ENCODE results near the gene ASMTL.
A peak's percentile ranks its signal among the peaks of the same experiment; 100 is the strongest.

Gene ASMTL

DNA sequence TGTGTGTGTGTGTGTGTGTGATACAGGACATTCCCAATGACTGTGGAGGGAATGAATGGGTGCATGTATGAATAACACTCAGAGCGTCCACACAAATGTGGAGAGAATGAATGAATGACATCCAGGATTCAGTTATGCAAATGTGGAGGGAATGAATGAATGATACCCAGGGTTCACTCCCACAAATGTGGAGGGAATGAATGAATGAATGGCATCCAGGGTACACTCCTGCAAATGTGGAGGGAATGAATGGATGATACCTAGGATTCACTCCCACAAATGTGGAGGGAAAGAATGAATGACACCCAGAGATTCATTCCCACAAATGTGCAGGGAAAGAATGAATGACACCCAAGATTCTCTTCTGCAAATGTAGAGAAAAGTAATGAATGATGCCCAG, 36.0 kb upstream of the ASMTL start:
- Histone ChIP-seq H3K4me1 (ENCODE audit: control insufficient read depth, low read depth, low read length) (no peaks in the 10 kb centered on the region), H2BK15ac (replicated peaks; ENCODE audit: low read depth) (no peak overlapping the region), H3K36me3 (ENCODE audit: control insufficient read depth, insufficient read depth, low read length) (no peaks in the 10 kb centered on the region), H4K5ac (ENCODE audit: low read length) (no peak overlapping the region), H3K4me3 (ENCODE audit: low read length) (no peak overlapping the region), H2BK5ac (ENCODE audit: low read length) (no peak overlapping the region), H4K8ac (ENCODE audit: low read depth, low read length) (no peak overlapping the region), H2BK120ac (ENCODE audit: low read depth, low read length) (no peak overlapping the region), H3K4me2 (ENCODE audit: low read length) (no peak overlapping the region), H3K56ac (ENCODE audit: low read length) (no peak overlapping the region), H3K79me2 (ENCODE audit: control insufficient read depth, insufficient read depth, low read length) (no peaks in the 10 kb centered on the region), H3K27ac (ENCODE audit: low read depth, low read length) (no peak overlapping the region), H2AK5ac (ENCODE audit: low read length) (no peak overlapping the region), H3K27me3 (ENCODE audit: insufficient read depth, low read length, poor library complexity) (no peaks in the 10 kb centered on the region), H3K79me1 (ENCODE audit: low read length) (no peaks in the 10 kb centered on the region), H3K4ac (ENCODE audit: low read depth, low read length) (no peak overlapping the region), H3K18ac (ENCODE audit: low read length) (no peak overlapping the region), H3K9ac (ENCODE audit: low read length) (no peak overlapping the region), H3K23ac (ENCODE audit: low read length) (no peak overlapping the region)
- DNase-seq, result no peak
- no CpG with 5 or more reads among the region's 1 CpG for WGBS (ENCODE audit: extremely low coverage, insufficient coverage, low lambda C conversion rate)

DNA sequence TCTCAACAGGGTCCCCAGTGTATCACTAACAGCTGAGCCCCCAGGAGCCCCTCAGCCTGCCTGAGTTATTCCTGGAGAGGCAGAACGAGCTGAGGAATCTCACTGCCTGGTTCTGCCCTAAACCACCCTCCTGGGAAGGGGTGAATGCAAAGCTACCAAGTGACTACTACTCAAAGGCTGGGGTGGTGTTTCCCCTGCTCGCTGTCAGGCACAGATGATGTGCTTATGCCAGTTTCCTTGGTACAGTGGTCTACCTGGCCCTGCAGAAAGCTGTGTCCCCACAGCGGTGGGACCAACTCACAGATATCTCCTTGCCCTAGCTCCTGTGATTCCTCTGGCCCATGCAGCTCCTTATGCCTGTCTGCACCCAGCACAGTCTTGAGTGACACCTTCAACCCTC, 35.4 kb upstream of the ASMTL start:
- H2BK120ac ChIP-seq (ENCODE audit: low read depth, low read length), result no peak overlapping the region
- no peak overlapping the region for H4K8ac ChIP-seq (ENCODE audit: low read depth, low read length)
- no peak overlapping the region for H2AK5ac ChIP-seq (ENCODE audit: low read length)
- no peak overlapping the region for H2BK5ac ChIP-seq (ENCODE audit: low read length)
- no peak for DNase-seq
- no peaks in the 10 kb centered on the region for H3K4me1 ChIP-seq (ENCODE audit: control insufficient read depth, low read depth, low read length)
- no peak overlapping the region for H3K18ac ChIP-seq (ENCODE audit: low read length)
- H3K56ac ChIP-seq (ENCODE audit: low read length), result no peak overlapping the region
- H3K36me3 ChIP-seq (ENCODE audit: control insufficient read depth, insufficient read depth, low read length), result no peaks in the 10 kb centered on the region
- no peak overlapping the region for H3K9ac ChIP-seq (ENCODE audit: low read length)
- H3K4me2 ChIP-seq (ENCODE audit: low read length), result no peak overlapping the region
- no peaks in the 10 kb centered on the region for H3K79me2 ChIP-seq (ENCODE audit: control insufficient read depth, insufficient read depth, low read length)
- no peak overlapping the region for H3K4ac ChIP-seq (ENCODE audit: low read depth, low read length)
- H4K5ac ChIP-seq (ENCODE audit: low read length), result no peak overlapping the region
- no peak overlapping the region for H3K4me3 ChIP-seq (ENCODE audit: low read length)
- no peaks in the 10 kb centered on the region for H3K27me3 ChIP-seq (ENCODE audit: insufficient read depth, low read length, poor library complexity)
- H3K23ac ChIP-seq (ENCODE audit: low read length), result no peak overlapping the region
- H3K79me1 ChIP-seq (ENCODE audit: low read length), result no peaks in the 10 kb centered on the region
- H3K27ac ChIP-seq (ENCODE audit: low read depth, low read length), result no peak overlapping the region
- no CpG with 5 or more reads among the region's 3 CpGs for WGBS (ENCODE audit: extremely low coverage, insufficient coverage, low lambda C conversion rate)
- no peak overlapping the region for H2BK15ac ChIP-seq (replicated peaks; ENCODE audit: low read depth)

DNA sequence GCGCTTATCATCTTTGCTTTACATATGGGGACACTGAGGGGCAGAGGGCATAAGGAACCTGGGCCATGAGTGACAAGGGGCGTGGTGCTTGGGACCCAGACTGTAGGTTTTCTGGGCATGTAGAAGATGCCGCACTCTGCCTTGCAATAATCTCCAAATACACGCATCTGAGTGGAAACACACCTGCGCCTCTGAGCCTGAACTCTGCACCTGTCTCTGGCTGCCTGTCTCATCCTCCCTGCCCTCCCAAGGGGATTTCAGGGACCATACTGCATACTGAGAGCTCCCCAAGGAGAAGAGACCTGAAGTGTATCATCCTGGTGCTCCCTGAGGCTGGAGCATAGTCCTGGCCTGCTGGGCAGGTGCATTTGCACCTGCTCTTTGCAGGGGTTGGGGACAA, 34.7 kb upstream of the ASMTL start:
- Histone ChIP-seq H3K79me1 (ENCODE audit: low read length) (no peaks in the 10 kb centered on the region), H3K18ac (ENCODE audit: low read length) (no peak overlapping the region), H3K27me3 (ENCODE audit: insufficient read depth, low read length, poor library complexity) (no peaks in the 10 kb centered on the region), H3K23ac (ENCODE audit: low read length) (no peak overlapping the region), H3K36me3 (ENCODE audit: control insufficient read depth, insufficient read depth, low read length) (no peaks in the 10 kb centered on the region), H3K4me2 (ENCODE audit: low read length) (no peak overlapping the region), H3K4ac (ENCODE audit: low read depth, low read length) (no peak overlapping the region), H3K27ac (ENCODE audit: low read depth, low read length) (no peak overlapping the region), H2AK5ac (ENCODE audit: low read length) (no peak overlapping the region), H2BK120ac (ENCODE audit: low read depth, low read length) (no peak overlapping the region), H2BK15ac (replicated peaks; ENCODE audit: low read depth) (no peak overlapping the region), H4K8ac (ENCODE audit: low read depth, low read length) (no peak overlapping the region), H3K4me3 (ENCODE audit: low read length) (no peak overlapping the region), H4K5ac (ENCODE audit: low read length) (no peak overlapping the region), H3K56ac (ENCODE audit: low read length) (no peak overlapping the region), H3K9ac (ENCODE audit: low read length) (no peak overlapping the region), H3K79me2 (ENCODE audit: control insufficient read depth, insufficient read depth, low read length) (no peaks in the 10 kb centered on the region), H2BK5ac (ENCODE audit: low read length) (no peak overlapping the region), H3K4me1 (ENCODE audit: control insufficient read depth, low read depth, low read length) (no peaks in the 10 kb centered on the region)
- WGBS (ENCODE audit: extremely low coverage, insufficient coverage, low lambda C conversion rate), result no CpG with 5 or more reads among the region's 5 CpGs
- no peak for DNase-seq

DNA sequence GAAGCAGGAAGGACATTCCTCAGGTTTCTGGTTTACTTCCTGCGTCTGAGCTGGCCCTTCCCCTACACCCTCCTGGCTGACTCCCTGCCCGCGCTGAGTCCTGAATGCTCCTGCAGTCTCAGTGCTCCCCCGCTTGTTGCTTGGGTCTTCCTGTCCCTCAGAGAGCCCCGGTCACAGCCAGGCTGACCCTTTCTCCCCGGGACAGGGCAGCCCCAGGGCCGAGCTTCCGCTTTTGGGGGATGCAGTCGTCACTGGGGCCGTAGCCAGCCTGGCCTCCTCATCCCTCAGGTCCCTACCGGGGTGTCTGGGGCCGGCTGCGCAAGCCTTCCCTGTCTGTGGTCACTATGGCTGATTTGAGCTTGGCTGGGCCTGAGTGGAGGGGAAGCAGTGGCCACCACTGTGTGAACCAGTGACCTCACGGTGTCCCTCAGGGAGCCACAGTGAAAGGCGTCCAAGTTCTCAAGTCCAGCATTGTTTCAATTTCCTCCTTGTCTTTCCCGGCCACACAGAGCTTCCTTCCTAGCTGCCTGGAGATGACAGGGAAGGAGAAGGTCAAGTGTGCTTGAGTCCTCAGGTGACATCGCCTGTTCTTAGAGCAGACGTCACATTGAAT, 34.1 kb upstream of the ASMTL start:
- Histone ChIP-seq H3K9ac (ENCODE audit: low read length) (no peak overlapping the region), H3K27ac (ENCODE audit: low read depth, low read length) (no peak overlapping the region), H3K18ac (ENCODE audit: low read length) (no peak overlapping the region), H3K4me3 (ENCODE audit: low read length) (no peak overlapping the region), H3K79me2 (ENCODE audit: control insufficient read depth, insufficient read depth, low read length) (no peaks in the 10 kb centered on the region), H3K27me3 (ENCODE audit: insufficient read depth, low read length, poor library complexity) (no peaks in the 10 kb centered on the region), H3K4me1 (ENCODE audit: control insufficient read depth, low read depth, low read length) (no peaks in the 10 kb centered on the region), H3K23ac (ENCODE audit: low read length) (no peak overlapping the region), H4K5ac (ENCODE audit: low read length) (no peak overlapping the region), H3K56ac (ENCODE audit: low read length) (peak overlapping the region; percentile 10), H3K36me3 (ENCODE audit: control insufficient read depth, insufficient read depth, low read length) (no peaks in the 10 kb centered on the region), H2BK120ac (ENCODE audit: low read depth, low read length) (no peak overlapping the region), H3K4ac (ENCODE audit: low read depth, low read length) (no peak overlapping the region), H2BK15ac (replicated peaks; ENCODE audit: low read depth) (no peak overlapping the region), H2BK5ac (ENCODE audit: low read length) (no peak overlapping the region), H3K4me2 (ENCODE audit: low read length) (no peak overlapping the region), H4K8ac (ENCODE audit: low read depth, low read length) (no peak overlapping the region), H2AK5ac (ENCODE audit: low read length) (no peak overlapping the region), H3K79me1 (ENCODE audit: low read length) (no peaks in the 10 kb centered on the region)
- DNase-seq, result peak; percentile 42
- WGBS (ENCODE audit: extremely low coverage, insufficient coverage, low lambda C conversion rate), result no CpG with 5 or more reads among the region's 18 CpGs

DNA sequence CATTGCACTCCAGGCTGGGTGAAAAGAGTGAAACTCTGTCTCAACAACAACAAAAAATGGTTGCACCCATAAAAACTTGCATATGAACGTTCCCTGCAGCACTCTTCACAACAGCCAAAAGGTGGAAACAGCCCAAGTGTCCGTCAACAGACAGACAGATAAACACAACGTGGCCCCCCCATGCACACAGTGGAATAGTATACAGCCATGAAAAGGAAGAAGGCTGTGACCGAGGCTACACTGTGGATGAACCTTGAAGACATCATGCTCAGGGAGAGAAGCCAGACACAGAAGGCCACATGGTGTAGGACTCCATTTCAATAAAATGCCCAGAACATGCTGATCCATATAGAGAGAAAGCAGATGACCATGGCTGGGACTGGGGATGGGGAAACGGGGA, 33.5 kb upstream of the ASMTL start:
- Histone ChIP-seq H2AK5ac (ENCODE audit: low read length) (no peak overlapping the region), H3K36me3 (ENCODE audit: control insufficient read depth, insufficient read depth, low read length) (no peaks in the 10 kb centered on the region), H3K79me1 (ENCODE audit: low read length) (no peaks in the 10 kb centered on the region), H3K4me3 (ENCODE audit: low read length) (no peak overlapping the region), H3K4ac (ENCODE audit: low read depth, low read length) (no peak overlapping the region), H4K8ac (ENCODE audit: low read depth, low read length) (no peak overlapping the region), H3K27ac (ENCODE audit: low read depth, low read length) (no peak overlapping the region), H3K4me1 (ENCODE audit: control insufficient read depth, low read depth, low read length) (no peaks in the 10 kb centered on the region), H3K4me2 (ENCODE audit: low read length) (no peak overlapping the region), H3K27me3 (ENCODE audit: insufficient read depth, low read length, poor library complexity) (no peaks in the 10 kb centered on the region), H2BK120ac (ENCODE audit: low read depth, low read length) (no peak overlapping the region), H3K79me2 (ENCODE audit: control insufficient read depth, insufficient read depth, low read length) (no peaks in the 10 kb centered on the region), H3K9ac (ENCODE audit: low read length) (no peak overlapping the region), H2BK5ac (ENCODE audit: low read length) (no peak overlapping the region), H3K23ac (ENCODE audit: low read length) (no peak overlapping the region), H4K5ac (ENCODE audit: low read length) (no peak overlapping the region), H3K56ac (ENCODE audit: low read length) (no peak overlapping the region), H3K18ac (ENCODE audit: low read length) (no peak overlapping the region), H2BK15ac (replicated peaks; ENCODE audit: low read depth) (no peak overlapping the region)
- no CpG with 5 or more reads among the region's 5 CpGs for WGBS (ENCODE audit: extremely low coverage, insufficient coverage, low lambda C conversion rate)
- no peak for DNase-seq

GRCh38 chrX:1485033-1485432, 32.3 kb upstream of the ASMTL start:
- H3K27ac ChIP-seq (ENCODE audit: low read depth, low read length), result no peak overlapping the region
- H4K8ac ChIP-seq (ENCODE audit: low read depth, low read length), result no peak overlapping the region
- no peak overlapping the region for H3K18ac ChIP-seq (ENCODE audit: low read length)
- no peak overlapping the region for H2AK5ac ChIP-seq (ENCODE audit: low read length)
- no peaks in the 10 kb centered on the region for H3K79me1 ChIP-seq (ENCODE audit: low read length)
- H3K79me2 ChIP-seq (ENCODE audit: control insufficient read depth, insufficient read depth, low read length), result no peaks in the 10 kb centered on the region
- H4K5ac ChIP-seq (ENCODE audit: low read length), result no peak overlapping the region
- H3K4me1 ChIP-seq (ENCODE audit: control insufficient read depth, low read depth, low read length), result no peaks in the 10 kb centered on the region
- no peaks in the 10 kb centered on the region for H3K27me3 ChIP-seq (ENCODE audit: insufficient read depth, low read length, poor library complexity)
- no peak overlapping the region for H3K9ac ChIP-seq (ENCODE audit: low read length)
- DNase-seq, result no peak
- no peak overlapping the region for H3K23ac ChIP-seq (ENCODE audit: low read length)
- no peak overlapping the region for H3K4ac ChIP-seq (ENCODE audit: low read depth, low read length)
- no peak overlapping the region for H2BK15ac ChIP-seq (replicated peaks; ENCODE audit: low read depth)
- no peak overlapping the region for H3K56ac ChIP-seq (ENCODE audit: low read length)
- no peak overlapping the region for H3K4me2 ChIP-seq (ENCODE audit: low read length)
- no peak overlapping the region for H2BK120ac ChIP-seq (ENCODE audit: low read depth, low read length)
- no peaks in the 10 kb centered on the region for H3K36me3 ChIP-seq (ENCODE audit: control insufficient read depth, insufficient read depth, low read length)
- WGBS (ENCODE audit: extremely low coverage, insufficient coverage, low lambda C conversion rate), result no CpG with 5 or more reads among the region's 9 CpGs
- no peak overlapping the region for H2BK5ac ChIP-seq (ENCODE audit: low read length)
- H3K4me3 ChIP-seq (ENCODE audit: low read length), result no peak overlapping the region

Measured in mesendoderm (in vitro differentiated cells).